GM18507 (cell line): ENCODE measurements around the gene CNNM1.

Source experiments
- DNase-seq: peaks from one replicate; pipeline ENCODE4 v3.0.0; 2011; ENCODE audit warnings: low read depth; ENCODE audit not compliant: insufficient read length; ENCODE audit errors: extremely low spot score
- FAIRE-seq: peaks from 2 replicates; lab custom pipeline; 2011; peaks lifted over from hg19 to GRCh38; lab: Jason Lieb, UNC

The CNNM1 gene

DNA sequence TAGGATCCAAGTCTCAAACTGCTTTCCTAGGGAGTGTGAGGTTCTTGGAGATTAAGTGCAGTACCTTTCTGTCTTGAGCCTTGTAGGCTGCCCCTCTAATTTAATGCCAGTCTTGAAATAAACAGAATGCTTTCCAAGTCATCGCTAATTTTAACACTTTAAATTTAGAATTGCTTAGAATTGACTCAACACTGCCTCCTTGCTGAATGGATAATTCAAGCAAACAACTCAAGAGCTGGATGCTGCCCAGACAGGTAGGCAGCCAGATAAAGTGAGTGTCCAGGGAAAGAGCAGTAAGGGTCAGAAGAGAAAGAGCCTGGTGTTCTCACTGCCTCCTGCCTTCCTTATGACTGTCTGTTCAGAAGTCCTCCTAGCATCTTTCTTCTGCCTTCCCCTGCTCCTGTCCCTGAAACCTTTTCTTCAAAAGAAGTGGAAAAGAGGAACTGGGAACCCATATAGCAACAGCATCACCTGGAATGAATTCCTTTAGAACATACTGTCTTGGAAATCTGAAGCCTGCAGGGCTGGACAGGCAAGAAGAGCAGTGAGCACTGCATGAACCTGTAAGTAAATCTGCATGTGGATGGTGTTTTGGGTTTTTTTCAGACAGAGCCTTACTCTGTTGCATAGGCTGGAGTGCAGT is 104.3 kb downstream of the CNNM1 start:
- FAIRE-seq: no peak
- no peak for DNase-seq

DNA sequence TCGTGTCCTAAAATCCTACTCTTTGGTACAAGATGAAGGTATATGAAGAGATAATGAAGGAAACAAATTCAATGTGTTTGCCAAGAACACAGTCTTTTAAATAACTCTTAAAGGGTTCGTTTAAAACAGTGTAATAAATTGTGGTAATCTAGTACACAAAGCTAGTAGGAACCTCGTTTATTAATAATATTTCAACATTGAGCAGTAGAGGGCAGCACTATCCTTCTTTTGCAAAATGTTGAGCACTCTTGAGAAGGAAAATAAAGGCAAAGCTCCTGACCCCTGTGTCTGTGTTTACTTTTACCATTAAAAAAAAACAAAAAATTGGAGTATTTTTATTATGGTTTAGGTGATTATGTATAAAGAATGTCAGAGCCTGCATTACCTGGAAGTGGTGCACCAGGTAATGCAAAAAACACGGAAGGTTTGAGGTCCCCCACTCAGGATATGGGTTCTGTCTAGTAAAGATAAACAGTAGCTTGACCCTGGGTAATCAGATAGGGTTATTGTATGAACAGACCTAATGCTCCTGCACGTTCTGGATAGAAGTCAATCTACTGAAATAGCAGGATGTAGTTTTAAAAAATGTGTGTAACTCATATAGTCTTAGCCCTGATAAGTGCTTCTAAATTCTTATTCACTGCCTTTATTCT is 107.0 kb downstream of the CNNM1 start:
- peak; percentile 77 for FAIRE-seq
- no peak for DNase-seq

DNA sequence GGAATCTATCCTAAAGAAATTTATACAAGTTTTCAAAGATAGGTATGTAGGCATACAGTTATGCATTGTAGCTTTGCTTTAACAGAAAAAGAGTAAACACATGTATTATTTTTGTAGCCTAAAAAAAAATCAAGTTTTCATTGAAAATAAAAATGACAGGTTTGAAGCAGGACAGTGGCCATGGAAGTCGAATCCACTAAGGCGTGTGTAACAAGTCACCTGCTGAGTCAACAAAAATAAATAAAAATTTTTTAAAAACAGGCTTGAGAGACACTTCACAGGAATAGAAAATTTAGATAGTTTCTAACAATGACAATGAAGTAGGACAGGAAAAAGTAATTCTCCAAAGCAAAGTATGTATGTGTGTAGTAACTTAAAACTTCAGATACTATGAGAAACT is 109.7 kb downstream of the CNNM1 start:
- no peak for FAIRE-seq
- no peak for DNase-seq

DNA sequence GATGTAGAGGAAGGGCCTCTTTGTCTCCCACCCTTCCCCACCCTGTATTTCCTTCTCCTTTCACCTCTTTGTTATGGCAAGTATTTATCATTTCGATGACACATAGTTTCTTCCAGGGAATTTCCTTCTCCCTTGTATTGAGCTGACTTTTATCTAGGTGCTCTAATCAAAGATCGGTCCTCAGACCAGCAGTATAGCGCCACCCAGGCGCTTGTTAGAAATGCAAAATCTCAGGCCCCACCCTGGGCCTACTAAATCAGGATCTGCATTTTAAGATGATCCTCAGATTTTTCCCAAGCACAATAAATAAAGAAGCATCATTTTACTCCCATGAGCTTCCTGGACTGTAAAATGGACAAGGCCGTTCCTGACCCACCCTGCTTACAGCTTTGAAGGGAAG is 113.2 kb downstream of the CNNM1 start:
- FAIRE-seq (no peak), DNase-seq (no peak)

DNA sequence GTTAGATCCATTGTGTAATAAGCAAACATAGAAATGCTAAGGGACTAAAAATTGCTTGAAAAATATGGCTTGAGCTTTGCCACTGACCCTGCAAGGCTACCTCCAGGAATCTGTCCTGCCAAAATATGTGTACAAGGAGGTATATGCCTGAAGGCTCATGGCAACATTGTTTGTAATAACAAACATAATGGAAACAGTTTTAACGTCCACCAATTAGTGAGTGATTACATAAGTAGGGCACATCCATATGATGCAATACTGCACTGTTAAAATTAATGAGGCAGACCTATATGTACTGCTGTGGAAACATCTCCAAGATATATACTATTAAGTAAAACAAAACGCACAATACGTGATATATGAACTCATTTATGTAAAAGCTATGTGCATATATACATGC is 114.3 kb downstream of the CNNM1 start:
- DNase-seq (no peak), FAIRE-seq (no peak)
